Retinal pigment epithelial cell (primary cell): ENCODE measurements around the gene KLF14.

Experiments used
- DNase-seq: peaks from one replicate; pipeline ENCODE4 v3.0.0-alpha.2; 2010; ENCODE audit warnings: low read depth
- H3K4me3 ChIP-seq: 2 replicates; pipeline ENCODE4 v1.5.1; 2011; ENCODE audit warnings: mild to moderate bottlenecking, low read length, control low read depth, moderate library complexity
- TF ChIP-seq, protein P1 (sequence below): conservative IDR thresholded peaks from 2 replicates; pipeline ENCODE4 v1.5.1; 2011; ENCODE audit warnings: low read depth, low read length, control low read depth, inconsistent platforms

The KLF14 gene

DNA sequence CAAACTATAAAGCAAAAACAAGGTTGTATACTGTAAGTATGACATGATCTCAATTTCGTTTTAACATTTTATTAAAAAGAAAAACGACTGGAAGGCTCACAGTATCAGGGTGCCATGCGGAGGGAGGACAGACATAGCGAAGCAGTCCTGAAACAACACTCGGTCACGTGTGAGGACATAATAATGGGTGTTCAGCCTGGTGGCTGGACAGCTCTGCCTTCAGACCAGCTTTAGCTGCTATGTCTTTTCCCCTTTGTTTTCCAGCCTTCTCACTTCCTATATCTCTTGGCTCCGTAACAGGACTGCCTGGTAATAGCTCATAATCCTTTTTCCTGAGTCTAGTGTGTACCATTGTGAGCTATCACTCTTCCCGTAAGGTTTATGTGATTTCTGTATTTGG, 18.4 kb upstream of the KLF14 start:
- no peak for DNase-seq
- TF ChIP-seq, protein P1, sequence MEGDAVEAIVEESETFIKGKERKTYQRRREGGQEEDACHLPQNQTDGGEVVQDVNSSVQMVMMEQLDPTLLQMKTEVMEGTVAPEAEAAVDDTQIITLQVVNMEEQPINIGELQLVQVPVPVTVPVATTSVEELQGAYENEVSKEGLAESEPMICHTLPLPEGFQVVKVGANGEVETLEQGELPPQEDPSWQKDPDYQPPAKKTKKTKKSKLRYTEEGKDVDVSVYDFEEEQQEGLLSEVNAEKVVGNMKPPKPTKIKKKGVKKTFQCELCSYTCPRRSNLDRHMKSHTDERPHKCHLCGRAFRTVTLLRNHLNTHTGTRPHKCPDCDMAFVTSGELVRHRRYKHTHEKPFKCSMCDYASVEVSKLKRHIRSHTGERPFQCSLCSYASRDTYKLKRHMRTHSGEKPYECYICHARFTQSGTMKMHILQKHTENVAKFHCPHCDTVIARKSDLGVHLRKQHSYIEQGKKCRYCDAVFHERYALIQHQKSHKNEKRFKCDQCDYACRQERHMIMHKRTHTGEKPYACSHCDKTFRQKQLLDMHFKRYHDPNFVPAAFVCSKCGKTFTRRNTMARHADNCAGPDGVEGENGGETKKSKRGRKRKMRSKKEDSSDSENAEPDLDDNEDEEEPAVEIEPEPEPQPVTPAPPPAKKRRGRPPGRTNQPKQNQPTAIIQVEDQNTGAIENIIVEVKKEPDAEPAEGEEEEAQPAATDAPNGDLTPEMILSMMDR, result no peak

GRCh38 chr7:130750755-130751154, 16.7 kb upstream of the KLF14 start:
- no peak overlapping the region for H3K4me3 ChIP-seq
- DNase-seq, result no peak
- TF ChIP-seq, protein P1, result no peak

More for the DNA sequence above, 18.4 kb upstream of the KLF14 start:
- H3K4me3 ChIP-seq, result no peak overlapping the region

GRCh38 chr7:130748531-130749389, 14.8 kb upstream of the KLF14 start:
- no peak overlapping the region for H3K4me3 ChIP-seq
- TF ChIP-seq, protein P1, result no peak
- DNase-seq, result no peak

DNA sequence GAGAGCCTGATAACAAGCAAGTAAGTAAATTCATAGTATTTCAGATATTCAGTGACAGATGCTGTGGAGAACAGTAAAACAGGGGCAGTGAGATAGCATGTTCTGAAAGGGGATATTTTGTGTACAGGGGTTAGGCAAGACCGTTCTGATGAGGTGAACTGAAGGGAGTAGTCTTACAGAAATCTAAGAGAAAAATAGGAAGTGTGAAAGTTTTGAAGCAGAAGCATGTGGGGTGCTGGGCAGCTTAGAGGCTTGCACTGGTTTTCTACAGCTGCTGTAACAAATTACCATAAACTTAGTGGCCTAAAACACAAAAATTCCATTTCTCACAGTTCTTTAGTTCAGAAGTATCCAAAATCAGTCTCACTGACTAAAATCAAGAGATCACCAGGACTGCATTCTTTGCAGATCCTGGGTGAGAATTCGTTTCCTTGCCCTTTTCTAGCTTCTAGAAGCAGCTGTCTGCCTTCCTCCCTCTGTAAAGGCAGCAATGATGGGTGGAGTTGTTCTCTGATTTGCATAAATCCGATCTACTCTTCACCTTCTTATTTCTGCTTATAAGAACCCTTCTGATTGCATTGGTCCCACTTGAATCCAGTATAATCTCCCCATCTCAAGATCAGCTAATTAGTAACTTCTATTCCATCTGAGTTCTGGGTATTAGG, 7.5 kb upstream of the KLF14 start:
- H3K4me3 ChIP-seq, result no peak overlapping the region
- no peak for DNase-seq
- TF ChIP-seq, protein P1, result no peak

DNA sequence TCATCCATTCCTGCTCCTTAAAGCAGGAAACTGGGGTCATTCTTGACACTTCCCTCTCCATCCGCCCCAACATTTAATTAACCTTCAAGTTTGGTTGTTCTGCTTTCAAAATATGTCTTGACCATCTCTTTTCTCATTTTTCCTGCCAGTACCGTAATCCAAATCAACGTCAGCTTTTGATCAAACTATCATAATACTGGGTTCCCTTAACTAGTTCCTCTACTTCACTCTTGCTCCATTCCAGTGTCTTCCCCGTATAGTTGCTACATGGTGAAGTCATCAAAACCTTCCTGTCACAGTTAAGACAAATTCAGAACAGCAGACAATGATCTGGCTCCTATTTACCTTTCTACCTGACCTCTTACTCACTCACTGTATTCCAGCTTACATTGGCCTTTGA, 6.6 kb upstream of the KLF14 start:
- TF ChIP-seq, protein P1, result no peak
- no peak for DNase-seq
- no peak overlapping the region for H3K4me3 ChIP-seq

DNA sequence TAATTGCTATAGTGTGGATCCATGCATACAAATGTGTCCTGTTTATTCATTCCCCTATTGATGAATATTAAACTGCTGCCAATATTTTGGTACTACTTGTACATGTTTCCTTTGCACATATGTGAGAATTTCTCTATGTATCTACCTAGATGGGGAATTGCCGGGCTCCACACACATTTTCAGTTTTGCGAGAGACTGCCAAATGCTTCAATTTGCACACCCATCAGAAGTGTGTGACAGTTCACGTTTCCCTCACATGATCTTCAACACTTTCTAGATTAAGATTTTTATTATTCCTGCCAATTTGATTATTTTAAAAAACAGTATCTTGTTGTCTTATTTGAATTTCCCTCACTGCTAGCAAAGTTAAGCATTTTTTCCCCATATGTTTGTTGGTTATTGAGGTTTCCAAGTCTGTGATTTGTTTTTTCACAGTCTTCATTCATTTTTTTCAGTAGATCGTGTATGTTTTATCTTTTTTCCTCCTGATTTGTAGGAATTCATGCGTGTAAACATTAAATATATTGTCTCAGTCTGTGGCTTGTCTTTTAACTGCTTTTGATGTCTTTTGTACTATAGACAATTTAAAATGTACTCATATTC, 2.4 kb upstream of the KLF14 start:
- TF ChIP-seq, protein P1, result no peak
- H3K4me3 ChIP-seq, result no peak overlapping the region
- DNase-seq, result no peak
